ENCODE measurements around the gene N4BP2.

DNA sequence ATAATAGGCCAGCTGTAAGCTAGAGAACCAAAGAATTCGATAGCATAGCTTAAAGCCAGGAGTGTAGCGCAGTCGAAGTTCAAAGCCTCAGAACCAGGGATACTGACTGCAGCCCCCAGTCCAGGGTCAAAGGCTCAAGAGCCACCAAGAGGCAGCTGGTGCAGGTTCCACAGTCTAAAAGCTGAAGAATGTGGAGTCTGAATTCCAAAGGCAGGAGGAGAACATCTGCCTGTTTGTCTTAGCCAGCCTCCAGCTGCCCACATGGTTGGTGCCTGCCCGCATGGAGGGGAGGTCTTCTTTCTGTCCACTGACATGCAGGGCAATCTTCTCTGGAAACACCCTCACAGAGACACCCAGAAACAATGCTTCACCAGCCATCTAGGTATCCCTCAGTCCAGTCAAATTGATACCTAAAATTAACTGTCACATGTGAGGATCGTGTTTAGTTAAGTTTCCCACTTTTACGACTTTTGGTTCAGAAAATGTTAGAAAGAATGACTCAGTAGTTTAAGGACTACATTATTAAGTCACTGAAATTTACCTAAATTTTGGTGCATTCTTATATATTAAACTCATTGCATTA lies 87.4 kb downstream of the N4BP2 start:
- no peak for TF ChIP-seq POLR2A (IDR thresholded peaks at IDR 0.05; ENCODE audit: low read length)
- no peak for TF ChIP-seq GATA1 (IDR thresholded peaks at IDR 0.05; ENCODE audit: low read depth, low read length)

Measured in erythroblast (primary cell).